ENCODE results near the gene MMD. TPM values are rescaled to one million over a fixed set of nuclear protein-coding genes. Genes with fewer than 3 reads are reported as not detected.

MMD gene
- total RNA-seq, 4 donors from 2014 or later: 136 to 343 (median 201) TPM

DNA sequence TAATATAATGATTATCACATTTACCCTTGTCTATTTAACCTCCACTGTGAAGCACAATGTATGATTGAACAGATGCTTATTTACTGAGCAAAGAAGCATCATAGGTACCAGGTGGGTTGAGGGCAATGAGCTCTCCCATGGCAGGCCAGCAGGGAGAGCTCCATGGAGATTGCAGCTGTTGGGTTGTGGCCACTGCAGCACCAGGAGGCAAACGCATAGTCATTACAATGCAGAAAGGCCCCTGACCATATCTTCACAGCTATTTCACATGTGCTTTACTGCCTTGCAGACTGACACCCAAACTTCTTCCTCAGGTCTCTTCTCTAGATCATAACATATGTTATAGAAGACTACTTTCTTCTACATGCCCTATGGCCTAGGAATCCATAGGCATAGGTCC lies 75.0 kb downstream of the MMD start:
- TF ChIP-seq, protein P1, sequence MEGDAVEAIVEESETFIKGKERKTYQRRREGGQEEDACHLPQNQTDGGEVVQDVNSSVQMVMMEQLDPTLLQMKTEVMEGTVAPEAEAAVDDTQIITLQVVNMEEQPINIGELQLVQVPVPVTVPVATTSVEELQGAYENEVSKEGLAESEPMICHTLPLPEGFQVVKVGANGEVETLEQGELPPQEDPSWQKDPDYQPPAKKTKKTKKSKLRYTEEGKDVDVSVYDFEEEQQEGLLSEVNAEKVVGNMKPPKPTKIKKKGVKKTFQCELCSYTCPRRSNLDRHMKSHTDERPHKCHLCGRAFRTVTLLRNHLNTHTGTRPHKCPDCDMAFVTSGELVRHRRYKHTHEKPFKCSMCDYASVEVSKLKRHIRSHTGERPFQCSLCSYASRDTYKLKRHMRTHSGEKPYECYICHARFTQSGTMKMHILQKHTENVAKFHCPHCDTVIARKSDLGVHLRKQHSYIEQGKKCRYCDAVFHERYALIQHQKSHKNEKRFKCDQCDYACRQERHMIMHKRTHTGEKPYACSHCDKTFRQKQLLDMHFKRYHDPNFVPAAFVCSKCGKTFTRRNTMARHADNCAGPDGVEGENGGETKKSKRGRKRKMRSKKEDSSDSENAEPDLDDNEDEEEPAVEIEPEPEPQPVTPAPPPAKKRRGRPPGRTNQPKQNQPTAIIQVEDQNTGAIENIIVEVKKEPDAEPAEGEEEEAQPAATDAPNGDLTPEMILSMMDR (IDR thresholded peaks at IDR 0.05; ENCODE audit: low read depth): no peak

DNA sequence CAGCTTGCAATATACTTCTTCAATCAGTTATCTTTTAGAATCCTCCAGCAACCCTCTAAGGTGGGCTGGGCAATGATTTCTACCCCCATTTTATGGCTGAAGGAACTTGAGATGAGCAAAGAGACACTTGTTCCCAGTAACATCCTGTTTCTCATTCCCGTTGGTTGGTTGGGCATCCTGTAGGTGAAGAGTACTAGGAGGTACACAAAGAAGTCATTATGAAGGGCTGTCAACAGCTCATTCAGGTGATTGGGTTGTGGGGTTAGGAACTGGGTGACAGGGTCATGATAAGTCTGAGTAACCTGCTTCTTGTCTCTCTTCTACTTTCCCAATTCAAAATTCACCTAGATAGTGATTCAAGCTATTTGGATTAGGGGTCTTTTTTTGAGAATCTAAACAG lies 76.5 kb downstream of the MMD start:
- TF ChIP-seq, protein P1 (IDR thresholded peaks at IDR 0.05; ENCODE audit: low read depth): no peak

DNA sequence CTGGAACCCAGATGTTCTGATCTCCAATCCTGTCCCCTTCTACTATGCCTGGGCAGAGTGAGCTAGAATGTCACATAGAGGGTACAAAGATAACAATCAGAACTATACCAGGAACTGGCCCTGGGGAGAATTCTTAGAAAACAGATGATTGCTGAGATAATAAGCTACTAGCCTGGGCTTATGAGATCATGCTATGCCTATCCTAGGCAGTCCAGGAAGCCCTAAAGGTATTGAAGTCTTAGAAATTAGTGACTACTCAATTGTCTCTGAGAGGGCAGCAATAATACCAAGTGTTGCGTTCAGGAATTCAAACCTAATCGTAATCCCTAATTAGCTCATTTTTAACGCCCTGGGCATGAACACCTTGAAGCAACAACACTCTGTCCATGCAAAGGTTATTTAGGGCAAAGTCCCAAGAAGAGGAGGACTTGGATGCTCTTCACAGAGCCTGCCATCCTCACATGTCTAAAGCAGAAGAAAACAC lies 77.1 kb downstream of the MMD start:
- TF ChIP-seq, protein P1 (IDR thresholded peaks at IDR 0.05; ENCODE audit: low read depth): no peak

DNA sequence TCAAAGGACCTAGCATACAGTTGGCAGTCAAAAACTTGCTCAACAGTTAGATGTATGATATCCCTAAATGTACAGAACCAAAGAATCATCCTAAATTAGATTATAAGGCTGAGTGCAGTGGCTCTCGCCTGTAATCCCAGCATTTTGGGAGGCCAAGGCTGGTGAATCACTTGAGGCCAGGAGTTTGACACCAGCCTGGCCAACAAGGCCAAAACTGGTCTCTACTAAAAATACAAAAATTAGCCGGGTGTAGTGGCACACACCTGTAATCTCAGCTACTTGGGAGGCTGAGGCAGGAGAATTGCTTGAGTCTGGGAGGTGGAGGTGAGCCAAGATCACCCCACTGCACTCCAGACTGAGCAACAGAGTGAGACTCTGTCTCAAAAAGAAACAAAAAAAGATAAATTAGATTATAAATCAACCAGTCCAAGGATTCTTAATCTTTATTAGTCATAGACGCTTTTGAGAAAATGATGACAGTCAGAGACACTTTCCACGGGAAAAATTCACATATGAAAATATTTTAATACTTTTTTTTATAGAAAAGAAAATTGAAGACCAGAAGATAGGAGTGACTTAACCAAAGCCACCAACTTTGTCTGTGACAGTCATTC lies 77.6 kb downstream of the MMD start:
- TF ChIP-seq, protein P1 (IDR thresholded peaks at IDR 0.05; ENCODE audit: low read depth): no peak

DNA sequence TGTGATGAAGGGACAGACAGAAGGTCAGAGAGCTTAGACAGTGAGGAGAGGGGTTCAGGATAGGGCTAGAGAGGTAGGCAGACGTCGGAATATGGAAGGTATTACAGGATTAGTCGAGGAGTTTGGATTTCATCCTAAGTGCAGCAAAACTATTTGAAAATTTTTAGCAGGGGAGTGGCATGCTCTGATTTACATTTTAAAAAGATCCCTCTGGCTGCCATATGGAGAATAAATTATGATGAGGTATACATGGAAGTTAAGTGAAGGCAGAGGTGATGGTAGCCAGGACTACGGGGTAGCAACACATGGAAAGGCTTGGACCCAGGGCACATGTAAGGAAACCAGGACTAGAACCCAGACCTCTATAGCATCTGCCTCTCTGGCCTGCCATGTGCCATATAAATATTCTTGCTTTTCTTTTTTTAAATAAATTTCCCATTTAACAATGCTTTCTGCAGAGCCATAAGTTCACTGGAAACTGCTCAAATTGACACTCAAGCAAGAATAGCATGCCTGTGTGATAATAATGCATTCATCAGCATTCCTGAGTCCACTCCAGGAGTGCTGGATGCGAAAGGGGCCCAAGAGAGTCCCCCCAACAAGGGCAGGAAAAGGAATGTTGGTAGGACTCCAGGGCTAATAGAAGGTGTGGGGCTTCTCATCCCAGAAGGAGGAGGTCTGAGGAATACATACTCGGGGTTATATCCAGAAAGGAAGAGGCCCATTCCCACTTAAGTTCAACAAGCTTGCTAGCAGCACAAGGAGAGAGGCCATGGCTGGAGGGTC lies 78.6 kb downstream of the MMD start:
- TF ChIP-seq, protein P1 (IDR thresholded peaks at IDR 0.05; ENCODE audit: low read depth): no peak

Other genes with a start within 250 kb of the MMD start
- gene HLF, start 156.9 kb downstream of the MMD start, total RNA-seq: 10 to 100 TPM in 2 of 4 donors, 1 to 10 TPM in 2; 8.5 to 23.4 (median 11.5) TPM
- not detected for gene SMIM36, start 89.6 kb upstream of the MMD start, total RNA-seq

Measured in subcutaneous adipose tissue (tissue), 4 donors.